Right lobe of liver (tissue), 6 donors: ENCODE results near the gene PTK7. TPM values are rescaled to one million over a fixed set of nuclear protein-coding genes. Genes with fewer than 3 reads are reported as not detected.

Experiments used
- ATAC-seq, 4 donors: fragments of 200-7000 bp; cut with Tn5 transposase; one replicate each; pipeline ENCODE4 v1.9.1; 2020; ENCODE audit warnings: mild to moderate bottlenecking in 4 of 4, moderate library complexity in 4 of 4
- DNase-seq, 3 donors: peaks; one replicate each; pipeline ENCODE4 v3.0.0-alpha.2; 2020
- H3K27ac ChIP-seq, 3 donors: fragments of 200-600 bp; one replicate each; pipeline ENCODE4 v1.8.0; 2022
- H3K27me3 ChIP-seq, 2 donors: fragments of 200-600 bp; one replicate each; pipeline ENCODE4 v1.8.0; 2022
- H3K36me3 ChIP-seq, 4 donors: fragments of 200-600 bp; sonication (generic) in 1 of 4; one replicate each; pipeline versions ENCODE4 v1.5.1 to v1.8.0; 2017 to 2022; ENCODE audit warnings: control low read depth in 1 of 4
- H3K4me1 ChIP-seq, 4 donors: fragments of 200-600 bp; sonication (generic) in 1 of 4; one replicate each; pipeline versions ENCODE4 v1.5.1 to v1.8.0; 2017 to 2022; ENCODE audit warnings: control low read depth in 1 of 4
- H3K4me3 ChIP-seq, 3 donors: fragments of 200-600 bp; one replicate each; pipeline ENCODE4 v1.8.0; 2022
- H3K9me3 ChIP-seq, 4 donors: fragments of 200-600 bp; sonication (generic) in 1 of 4; one replicate each; pipeline versions ENCODE4 v1.5.1 to v1.8.0; 2017 to 2022; ENCODE audit warnings: control low read depth in 1 of 4
- POLR2A ChIP-seq: fragments of 450-650 bp; IDR thresholded peaks from one replicate; pipeline ENCODE4 v1.6.1; 2017; ENCODE audit warnings: antibody characterized with exemption, mild to moderate bottlenecking
- WGBS: methylation state at CpG from one replicate; pipeline ENCODE4 v1.1.6; 2018; ENCODE audit warnings: low coverage, low lambda C conversion rate; ENCODE audit not compliant: insufficient coverage; ENCODE audit errors: missing lambda C conversion rate; 5-methylcytosine and 5-hydroxymethylcytosine counted together
- intact Hi-C, 2 donors: fragments of 100-400 bp; cut with DNase I; formaldehyde crosslinking; loops; one replicate each; pipeline versions ENCODE4 v1.11.2 to v1.14.1; 2022
- total RNA-seq, 6 experiments: library from RNA; depleted of rRNA in 2 of 6; stranded (reverse); fragments of >200 nt in 2 of 6; fragmentation: NEBNext Ultra II Directional in 3 of 6; extraction: Animal tissue kit (Norgen Biotek cat#: 25700) in 3 of 6; gene quantifications; one replicate each; pipeline versions ENCODE4 v1.1.0 to v1.2.4, GENCODE V29; 2016 to 2023
- TF ChIP-seq, protein P1 (sequence below), 4 donors: fragments of 200-600 bp in 3 of 4; fragments of 450-650 bp in 1 of 4; IDR thresholded peaks; one replicate each; pipeline versions ENCODE4 v1.5.1 to v1.8.0; 2016 to 2022; ENCODE audit warnings: antibody characterized with exemption in 4 of 4, mild to moderate bottlenecking in 2 of 4
- donor health status: DM: no; HTN: yes; CAD: no.
- donor health status: DM: no; HTN: no; CAD: no.
- donor health status: DM: no; HTN: no; CAD: no.
- donor health status: DM: no; HTN: yes; CAD: no.
- donor health status: DM: no; HTN: yes; CAD: no.

The PTK7 gene
- total RNA-seq, 6 experiments from 2014 or later = 0.55 to 1.8 (median 0.99) TPM

DNA sequence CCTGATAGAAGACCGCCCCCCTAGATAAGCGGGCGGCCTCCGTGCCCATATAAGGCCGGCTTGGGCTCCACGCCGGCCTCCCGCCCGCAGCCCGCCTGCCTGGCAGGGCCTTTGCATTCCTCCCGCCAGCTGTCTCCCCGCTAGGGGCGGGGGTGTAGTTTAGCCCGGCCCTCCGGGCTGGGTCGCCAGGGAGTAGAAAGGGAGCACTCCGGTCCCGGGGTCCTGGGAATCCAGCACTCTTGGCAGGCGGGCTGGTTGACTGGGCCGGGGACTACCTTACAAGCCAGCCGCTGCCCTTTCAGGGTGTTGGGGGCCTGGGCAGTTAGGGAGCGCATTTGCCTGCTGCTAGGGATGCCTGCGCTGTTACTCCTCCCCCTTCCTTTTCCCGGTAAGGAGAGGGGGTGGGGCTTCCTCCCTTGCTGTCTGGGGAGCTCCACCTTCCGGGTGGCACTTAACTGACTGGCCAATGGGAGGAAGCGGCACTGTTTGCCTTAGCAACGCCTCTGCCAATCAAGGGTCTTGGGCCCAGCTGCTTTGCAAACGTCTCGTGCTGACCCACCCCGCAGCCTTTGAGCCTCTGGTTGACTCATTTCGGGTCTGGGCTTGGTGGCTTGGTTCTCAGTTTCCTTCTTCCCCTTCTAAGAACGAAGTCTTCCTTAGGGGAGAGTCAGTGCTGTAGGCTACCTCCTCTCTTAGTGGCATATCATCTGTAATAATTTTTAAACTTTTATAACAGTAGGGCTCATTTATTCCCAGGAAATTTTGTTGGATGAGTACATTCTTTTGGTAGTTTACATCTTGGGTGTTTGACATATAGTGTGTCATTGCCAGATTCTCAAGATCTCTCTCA, 98.4 kb downstream of the PTK7 start:
- Histone ChIP-seq H3K36me3 (peaks cover 7 to 47% (median 23%) of the 10 kb centered on the region in 4 donors), H3K27me3 (no peaks in the 10 kb centered on the region), H3K27ac (peak overlapping the region; percentile 75 to 100 (median 99)), H3K4me1 (peaks cover 0 to 19% (median 7%) of the 10 kb centered on the region in 4 donors), H3K9me3 (no peaks in the 10 kb centered on the region), H3K4me3 (peak overlapping the region; percentile 49 to 90 (median 54))
- ATAC-seq (peak; percentile 67 to 79 (median 73)), DNase-seq (peak; percentile 96 to 97 (median 96))
- TF ChIP-seq, protein P1, sequence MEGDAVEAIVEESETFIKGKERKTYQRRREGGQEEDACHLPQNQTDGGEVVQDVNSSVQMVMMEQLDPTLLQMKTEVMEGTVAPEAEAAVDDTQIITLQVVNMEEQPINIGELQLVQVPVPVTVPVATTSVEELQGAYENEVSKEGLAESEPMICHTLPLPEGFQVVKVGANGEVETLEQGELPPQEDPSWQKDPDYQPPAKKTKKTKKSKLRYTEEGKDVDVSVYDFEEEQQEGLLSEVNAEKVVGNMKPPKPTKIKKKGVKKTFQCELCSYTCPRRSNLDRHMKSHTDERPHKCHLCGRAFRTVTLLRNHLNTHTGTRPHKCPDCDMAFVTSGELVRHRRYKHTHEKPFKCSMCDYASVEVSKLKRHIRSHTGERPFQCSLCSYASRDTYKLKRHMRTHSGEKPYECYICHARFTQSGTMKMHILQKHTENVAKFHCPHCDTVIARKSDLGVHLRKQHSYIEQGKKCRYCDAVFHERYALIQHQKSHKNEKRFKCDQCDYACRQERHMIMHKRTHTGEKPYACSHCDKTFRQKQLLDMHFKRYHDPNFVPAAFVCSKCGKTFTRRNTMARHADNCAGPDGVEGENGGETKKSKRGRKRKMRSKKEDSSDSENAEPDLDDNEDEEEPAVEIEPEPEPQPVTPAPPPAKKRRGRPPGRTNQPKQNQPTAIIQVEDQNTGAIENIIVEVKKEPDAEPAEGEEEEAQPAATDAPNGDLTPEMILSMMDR (IDR thresholded peaks at IDR 0.05) = peak in 2 of 4 donors; percentile 25 to 32
- peak; percentile 78 for TF ChIP-seq POLR2A
- intact Hi-C loops = no loop called here
- 11% methylated on average over 5 of the region's 32 CpGs for WGBS

DNA sequence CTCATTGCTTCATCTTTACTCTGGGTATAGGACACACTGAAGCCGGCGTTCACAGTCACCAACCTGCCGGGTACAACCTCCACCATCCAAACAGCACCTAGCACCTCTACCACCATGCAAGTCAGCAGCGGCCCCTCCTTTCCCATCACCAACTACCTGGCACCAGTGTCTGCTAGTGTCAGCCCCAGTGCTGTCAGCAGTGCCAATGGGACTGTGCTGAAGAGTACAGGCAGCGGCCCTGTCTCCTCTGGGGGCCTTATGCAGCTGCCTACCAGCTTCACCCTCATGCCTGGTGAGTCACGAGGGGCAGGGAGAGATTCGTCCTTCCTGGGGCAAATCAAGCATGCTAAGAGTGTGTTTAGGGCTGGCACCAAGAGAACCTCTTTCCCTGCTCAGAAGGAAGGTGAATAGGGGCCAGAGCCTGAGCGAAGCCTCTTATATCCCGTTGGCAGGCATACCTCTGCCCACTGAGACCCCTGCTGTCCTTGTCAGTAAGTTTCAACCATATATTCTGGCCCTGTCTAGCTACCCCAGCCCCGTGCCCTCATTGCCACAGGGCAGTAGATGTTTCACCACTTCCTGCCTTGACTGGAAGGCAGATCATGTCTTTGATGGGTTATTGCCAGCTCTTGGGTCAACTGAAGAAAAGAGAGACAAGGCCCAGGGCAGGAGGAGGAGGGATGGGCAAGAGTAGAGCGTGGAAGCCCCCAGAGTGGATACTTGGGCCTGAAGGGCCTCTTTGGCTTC, 99.7 kb downstream of the PTK7 start:
- DNase-seq (peak in 1 of 3 donors; percentile 51), ATAC-seq (no peak)
- Histone ChIP-seq H3K27ac (no peak overlapping the region), H3K4me3 (no peak overlapping the region), H3K4me1 (peaks cover 0 to 19% (median 7%) of the 10 kb centered on the region in 4 donors), H3K27me3 (no peaks in the 10 kb centered on the region), H3K9me3 (no peaks in the 10 kb centered on the region), H3K36me3 (peaks cover 7 to 49% (median 24%) of the 10 kb centered on the region in 4 donors)
- 83% methylated on average over 7 of the region's 11 CpGs for WGBS
- no peak for TF ChIP-seq POLR2A
- TF ChIP-seq, protein P1 (IDR thresholded peaks at IDR 0.05) = no peak
- intact Hi-C loops = no loop called here

DNA sequence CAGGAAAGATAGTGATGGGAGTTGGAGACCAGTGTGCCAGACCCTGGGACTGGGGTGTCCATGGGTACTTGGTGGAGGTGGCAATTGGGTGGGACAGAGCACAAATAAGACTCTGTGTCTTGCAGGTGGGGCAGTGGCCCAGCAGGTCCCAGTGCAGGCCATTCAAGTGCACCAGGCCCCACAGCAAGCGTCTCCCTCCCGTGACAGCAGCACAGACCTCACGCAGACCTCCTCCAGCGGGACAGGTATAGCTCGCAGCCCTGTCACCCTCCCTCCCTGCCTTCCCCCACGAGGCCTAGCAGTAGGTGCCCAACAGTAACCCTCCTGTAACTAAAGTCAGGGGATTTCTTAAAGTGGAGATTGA, 100.3 kb downstream of the PTK7 start:
- no peak for TF ChIP-seq POLR2A
- DNase-seq (peak in 1 of 3 donors; percentile 46), ATAC-seq (no peak)
- Histone ChIP-seq H3K27ac (no peak overlapping the region), H3K4me3 (no peak overlapping the region), H3K4me1 (peaks cover 0 to 19% (median 9%) of the 10 kb centered on the region in 4 donors), H3K9me3 (no peaks in the 10 kb centered on the region), H3K27me3 (no peaks in the 10 kb centered on the region), H3K36me3 (peaks cover 7 to 49% (median 24%) of the 10 kb centered on the region in 4 donors)
- intact Hi-C loops = no loop called here
- 67% methylated on average over 1 of the region's 6 CpGs for WGBS

DNA sequence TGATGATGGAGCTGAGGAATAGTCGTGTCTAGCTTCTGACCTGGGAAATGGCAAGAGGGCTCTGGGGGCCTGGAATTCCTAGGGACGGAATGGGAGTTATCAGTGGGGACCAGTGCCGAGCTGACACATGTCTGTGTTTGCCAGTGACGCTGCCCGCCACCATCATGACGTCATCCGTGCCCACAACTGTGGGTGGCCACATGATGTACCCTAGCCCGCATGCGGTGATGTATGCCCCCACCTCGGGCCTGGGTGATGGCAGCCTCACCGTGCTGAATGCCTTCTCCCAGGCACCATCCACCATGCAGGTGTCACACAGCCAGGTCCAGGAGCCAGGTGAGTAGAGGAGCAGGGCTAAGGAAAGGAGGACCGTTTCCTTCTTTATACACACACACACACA, 102.0 kb downstream of the PTK7 start:
- DNase-seq (no peak), ATAC-seq (no peak)
- H3K4me3 ChIP-seq = no peak overlapping the region
- no peaks in the 10 kb centered on the region for H3K9me3 ChIP-seq
- no peak overlapping the region for H3K27ac ChIP-seq
- intact Hi-C loops = no loop called here
- peaks cover 7 to 49% (median 24%) of the 10 kb centered on the region in 4 donors for H3K36me3 ChIP-seq
- 76% methylated on average over 3 of the region's 12 CpGs for WGBS
- no peaks in the 10 kb centered on the region for H3K27me3 ChIP-seq
- TF ChIP-seq, protein P1 (IDR thresholded peaks at IDR 0.05) = no peak
- TF ChIP-seq POLR2A = no peak
- peaks cover 0 to 26% (median 7%) of the 10 kb centered on the region in 4 donors for H3K4me1 ChIP-seq
